G401 (cell line): ENCODE measurements around the gene RAP2B. TPM values are rescaled to one million over a fixed set of nuclear protein-coding genes. Genes with fewer than 3 reads are reported as not detected.

Experiments
- DNase-seq: peaks from one replicate; pipeline ENCODE4 v3.0.0-alpha.2; 2015; ENCODE audit warnings: low spot score
- in situ Hi-C: cut with HindIII; loops from 2 replicates; pipeline ENCODE4 v1.10.0; 2016; ENCODE audit warnings: low sequenced_read_pairs, mixed read lengths
- total RNA-seq: library from RNA; depleted of rRNA; stranded (reverse); fragments of >200 nt; shearing (Covaris generic); gene quantifications from 2 replicates; pipeline ENCODE4 v1.2.3, GENCODE V29; 2014

The RAP2B gene
- total RNA-seq, 1 experiment from 2014 or later, result 5.6 TPM

DNA sequence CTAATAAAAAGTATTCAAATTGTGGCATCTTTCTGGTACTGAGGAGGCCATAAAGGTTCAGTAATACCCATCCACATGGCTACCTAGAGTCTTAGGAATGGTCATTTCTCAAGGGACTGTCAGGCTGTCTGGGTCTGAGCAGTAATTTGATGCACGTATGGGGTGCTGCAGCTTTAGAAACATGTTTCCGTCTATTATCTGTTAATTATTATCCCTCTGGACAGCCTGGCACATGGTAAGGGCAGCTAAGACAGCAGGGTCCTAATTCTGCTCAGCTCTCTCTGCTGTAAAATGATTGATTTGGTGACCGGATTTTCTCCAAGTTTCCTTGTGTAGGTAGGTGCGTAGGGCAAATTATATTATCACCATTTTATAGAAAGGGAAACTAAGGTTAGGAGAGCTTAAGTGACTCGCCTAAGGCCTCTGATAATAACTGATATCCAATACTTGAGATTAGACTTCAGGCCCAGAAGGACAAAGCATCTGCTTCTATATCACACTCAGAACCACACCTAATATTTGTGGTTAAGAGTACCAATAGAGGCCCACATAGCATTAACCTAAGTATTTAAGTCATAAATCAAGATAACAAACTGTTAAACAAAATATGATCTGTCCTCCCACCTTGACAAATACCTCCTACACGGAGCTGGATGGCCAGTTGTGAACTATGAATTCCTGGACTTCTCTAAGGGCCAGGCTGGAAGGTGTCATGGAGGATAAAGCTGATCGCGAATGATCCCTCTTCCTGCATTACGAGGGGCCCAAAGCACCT lies 2.9 kb upstream of the RAP2B start:
- in situ Hi-C loops, result no loop called here
- no peak for DNase-seq

DNA sequence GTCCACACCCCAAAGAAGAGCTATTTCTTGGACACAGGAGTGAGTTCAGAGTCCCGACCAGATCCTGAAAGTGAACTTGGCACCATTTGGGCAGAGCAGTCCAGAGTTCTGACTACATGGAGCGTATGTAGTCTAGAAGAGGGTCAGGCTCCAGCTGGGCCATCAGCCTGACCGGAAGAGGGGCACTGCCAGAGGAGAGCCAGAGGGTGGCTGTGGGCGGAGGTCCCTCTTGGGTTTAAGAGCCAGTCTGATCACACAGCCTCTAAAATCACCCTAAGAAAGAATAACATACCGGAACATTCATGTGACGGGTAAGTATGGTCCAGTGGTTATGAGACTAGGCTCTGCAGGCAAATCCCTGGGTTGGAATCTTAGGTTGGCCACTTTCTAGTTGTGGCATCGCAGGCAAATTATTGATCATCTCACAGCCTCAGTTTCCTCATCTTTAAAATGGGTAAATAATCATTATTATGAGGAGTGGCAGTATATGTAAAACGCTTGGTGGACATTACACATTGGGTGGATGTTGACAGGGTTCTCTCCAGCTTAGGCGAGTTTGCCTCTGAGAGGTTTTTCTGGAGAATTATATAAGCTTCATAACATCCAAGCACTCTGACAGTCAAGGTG lies 2.1 kb upstream of the RAP2B start:
- no peak for DNase-seq
- in situ Hi-C loops, result no loop called here

DNA sequence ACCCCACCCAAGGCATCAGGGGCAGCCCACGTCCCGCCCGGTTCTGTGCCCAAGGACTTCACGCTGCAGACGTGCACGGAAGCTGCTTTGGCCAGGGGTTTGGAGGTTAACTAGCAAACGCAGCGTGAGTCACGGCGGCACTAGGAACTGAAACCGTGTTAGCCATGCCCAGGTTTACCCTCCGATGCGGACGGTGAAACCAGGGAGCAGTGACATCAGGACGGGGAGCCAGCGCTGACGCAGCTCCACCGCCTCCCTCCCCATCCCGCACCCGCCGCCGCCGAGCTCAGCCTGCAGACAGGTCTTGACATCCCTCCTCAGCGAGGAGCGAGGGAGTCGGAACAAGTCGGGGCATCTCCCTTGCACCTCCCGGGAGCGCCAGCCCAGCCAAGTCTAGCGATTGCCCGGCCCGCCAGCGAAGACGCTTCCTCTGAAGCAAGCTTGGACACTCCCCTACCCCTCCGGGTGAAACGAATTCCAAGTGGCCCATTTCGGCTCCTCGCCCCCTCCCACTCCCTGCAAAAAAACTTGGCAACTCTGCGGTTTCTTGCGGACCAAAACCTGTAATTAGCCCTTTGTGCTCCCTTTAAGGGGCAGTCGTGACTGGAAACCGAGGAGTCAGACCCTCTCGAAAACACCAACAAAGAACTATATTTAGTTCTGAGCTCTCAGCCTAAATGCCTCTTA lies 1.4 kb upstream of the RAP2B start:
- peak; percentile 41 for DNase-seq
- in situ Hi-C loops, result no loop called here

DNA sequence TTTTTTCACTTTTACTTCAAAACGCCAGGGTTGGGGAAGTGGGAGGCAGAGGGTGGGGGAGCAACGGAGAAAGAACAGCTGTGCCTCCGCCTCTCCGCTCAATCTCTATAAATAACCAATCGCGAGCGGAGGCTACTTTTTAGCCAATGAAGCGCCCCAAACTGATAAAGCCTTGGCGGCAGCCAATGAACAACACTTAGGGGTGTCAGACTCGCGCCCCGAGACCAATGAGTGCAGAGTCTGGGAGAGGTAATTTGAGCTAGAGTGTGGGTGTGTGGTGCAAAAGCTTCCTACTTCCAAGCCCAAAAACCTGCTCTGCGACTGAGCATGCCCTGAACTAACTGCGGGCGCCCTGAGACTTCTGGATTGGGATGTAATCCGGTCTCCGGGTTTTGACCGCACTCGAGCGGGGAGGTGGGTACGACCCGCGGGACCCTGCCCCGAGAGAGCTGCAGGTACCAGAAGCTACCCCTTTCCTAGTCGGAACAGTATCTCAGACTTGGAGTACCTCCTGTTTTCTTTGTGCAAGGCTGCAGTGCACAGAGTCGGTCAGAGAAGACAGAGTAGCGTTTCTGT lies 800 bp upstream of the RAP2B start:
- peak; percentile 92 for DNase-seq
- in situ Hi-C loops, result no loop called here

DNA sequence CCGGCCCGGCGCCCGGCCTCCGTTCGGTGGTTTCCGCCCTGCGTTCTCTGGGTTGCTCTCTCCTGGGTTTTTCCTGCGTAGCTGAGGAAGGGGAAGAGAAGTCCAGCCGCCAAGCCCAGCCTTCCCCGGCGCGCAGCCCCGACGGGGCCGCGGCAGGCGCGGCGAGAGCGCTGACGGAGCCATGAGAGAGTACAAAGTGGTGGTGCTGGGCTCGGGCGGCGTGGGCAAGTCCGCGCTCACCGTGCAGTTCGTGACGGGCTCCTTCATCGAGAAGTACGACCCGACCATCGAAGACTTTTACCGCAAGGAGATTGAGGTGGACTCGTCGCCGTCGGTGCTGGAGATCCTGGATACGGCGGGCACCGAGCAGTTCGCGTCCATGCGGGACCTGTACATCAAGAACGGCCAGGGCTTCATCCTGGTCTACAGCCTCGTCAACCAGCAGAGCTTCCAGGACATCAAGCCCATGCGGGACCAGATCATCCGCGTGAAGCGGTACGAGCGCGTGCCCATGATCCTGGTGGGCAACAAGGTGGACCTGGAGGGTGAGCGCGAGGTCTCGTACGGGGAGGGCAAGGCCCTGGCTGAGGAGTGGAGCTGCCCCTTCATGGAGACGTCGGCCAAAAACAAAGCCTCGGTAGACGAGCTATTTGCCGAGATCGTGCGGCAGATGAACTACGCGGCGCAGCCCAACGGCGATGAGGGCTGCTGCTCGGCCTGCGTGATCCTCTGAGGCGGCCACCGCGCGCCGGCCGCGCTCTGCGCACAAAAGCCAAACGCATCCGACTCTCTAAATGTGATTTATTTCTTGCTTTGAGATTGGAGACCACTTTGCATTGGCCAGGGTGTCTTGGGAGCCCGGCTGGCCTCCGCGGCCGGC lies 727 bp downstream of the RAP2B start:
- in situ Hi-C loops, result no loop called here
- DNase-seq, result peak; percentile 36

DNA sequence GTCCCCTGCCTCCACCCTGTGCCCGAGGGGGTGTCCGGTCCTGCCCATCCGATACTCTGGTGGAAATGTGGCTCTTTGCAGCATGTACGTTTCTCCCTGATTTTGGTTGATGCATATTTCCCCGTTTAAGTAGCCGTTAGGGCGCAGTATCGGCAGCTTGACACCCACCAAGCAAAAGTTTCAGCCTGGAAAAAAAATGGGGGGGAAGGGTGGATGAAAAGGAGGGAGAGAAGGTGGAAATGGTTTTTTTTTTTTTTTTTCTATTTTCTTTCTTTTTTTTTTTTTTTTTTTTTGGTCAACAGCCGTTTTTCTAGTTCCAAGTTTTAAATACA lies 1.3 kb downstream of the RAP2B start:
- in situ Hi-C loops, result no loop called here
- peak; percentile 31 for DNase-seq

DNA sequence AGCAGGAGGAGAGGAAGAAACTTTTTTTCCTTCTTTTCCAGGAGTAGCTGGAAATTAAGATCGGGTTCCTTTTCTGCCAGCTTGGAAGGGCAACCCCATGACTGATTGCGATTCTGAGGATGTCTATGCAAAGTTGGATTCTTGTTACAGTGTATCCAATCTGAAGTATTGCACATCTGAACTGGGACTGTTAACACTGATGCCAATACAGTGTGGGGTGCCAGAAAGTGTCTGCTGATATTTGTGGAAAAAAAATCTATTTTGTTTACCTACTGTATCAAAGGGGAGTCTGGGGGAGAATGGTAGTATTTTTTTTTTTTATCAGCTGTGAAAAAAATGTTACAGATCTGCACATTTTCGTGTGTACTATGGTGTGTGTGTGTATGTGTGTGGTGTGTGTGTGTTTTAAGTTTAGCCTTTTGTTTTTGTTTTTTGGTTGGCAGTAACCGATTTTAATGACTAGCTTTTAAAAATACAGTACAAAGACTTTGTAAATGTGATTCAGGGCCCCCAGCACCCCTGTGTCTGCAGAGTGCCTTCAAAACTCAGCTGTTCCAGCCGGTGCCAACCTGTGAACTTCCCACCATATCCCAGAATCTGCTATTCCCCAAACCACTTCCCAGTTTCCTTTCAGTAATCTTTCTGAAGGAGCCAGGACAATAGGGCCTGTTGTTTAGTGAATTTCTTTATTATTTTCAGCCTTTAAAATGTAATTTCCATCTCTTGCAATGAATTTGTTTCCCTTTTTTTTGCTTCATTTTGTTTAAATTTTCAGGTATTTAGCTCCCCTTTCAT lies 1.9 kb downstream of the RAP2B start:
- DNase-seq, result no peak
- in situ Hi-C loops, result no loop called here

DNA sequence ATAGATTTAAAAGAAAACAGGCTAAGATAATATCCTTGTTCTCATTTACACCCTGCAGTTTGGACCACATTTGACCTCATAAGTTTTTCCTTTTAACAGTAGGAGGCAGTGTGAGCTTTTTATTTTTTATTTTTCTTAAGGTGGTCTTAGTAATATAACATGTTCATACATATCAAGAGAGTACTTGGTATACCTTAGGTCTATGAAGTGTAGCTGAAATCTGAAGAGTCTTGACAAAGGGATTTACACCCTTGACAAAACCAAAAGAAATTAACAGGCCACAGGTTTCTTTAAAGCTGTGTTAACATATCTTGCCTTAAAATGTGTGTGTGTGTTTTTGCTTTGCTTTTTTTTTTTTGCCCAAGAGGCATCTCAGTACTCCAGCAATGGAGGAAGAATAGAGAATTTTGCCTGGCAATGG lies 3.2 kb downstream of the RAP2B start:
- in situ Hi-C loops, result no loop called here
- no peak for DNase-seq

DNA sequence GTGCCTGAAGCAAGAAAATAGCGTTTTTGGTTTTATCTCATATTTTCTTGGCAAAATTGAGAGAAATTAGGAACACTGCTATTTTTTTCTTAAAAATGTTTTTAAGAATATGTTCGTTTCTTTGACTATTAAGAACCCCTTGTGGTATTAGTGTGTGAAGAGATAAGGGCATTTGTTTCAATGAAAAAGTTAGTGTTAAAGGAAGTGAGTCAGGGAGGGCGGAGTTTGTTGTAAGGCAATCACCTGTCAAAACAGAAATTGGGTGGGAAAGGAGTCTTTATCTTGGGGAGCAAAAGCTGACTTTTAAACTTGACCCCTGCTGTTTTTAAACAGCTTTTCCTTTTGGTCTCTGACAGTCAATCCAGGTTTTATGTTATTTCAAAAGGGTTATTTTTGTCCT lies 4.2 kb downstream of the RAP2B start:
- no peak for DNase-seq
- in situ Hi-C loops, result no loop called here

DNA sequence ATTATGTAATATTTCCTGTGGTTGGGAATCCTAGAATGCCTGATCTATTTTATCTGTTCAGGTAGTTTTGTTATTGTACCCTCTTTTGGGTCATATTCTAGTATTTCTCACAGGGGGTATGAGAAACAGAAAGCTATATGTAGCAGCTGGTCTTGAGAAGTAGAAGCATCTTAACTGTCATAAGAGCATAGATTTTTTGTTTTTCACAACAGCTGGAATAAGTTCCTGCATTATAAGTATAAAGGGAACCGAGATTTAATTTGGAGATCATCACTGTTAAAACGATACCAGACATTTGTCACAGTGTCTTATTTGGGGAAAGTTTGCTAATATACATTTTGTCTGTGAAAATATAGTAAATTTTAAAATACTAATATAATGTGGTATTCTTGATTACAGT lies 4.8 kb downstream of the RAP2B start:
- no peak for DNase-seq
- in situ Hi-C loops, result no loop called here

DNA sequence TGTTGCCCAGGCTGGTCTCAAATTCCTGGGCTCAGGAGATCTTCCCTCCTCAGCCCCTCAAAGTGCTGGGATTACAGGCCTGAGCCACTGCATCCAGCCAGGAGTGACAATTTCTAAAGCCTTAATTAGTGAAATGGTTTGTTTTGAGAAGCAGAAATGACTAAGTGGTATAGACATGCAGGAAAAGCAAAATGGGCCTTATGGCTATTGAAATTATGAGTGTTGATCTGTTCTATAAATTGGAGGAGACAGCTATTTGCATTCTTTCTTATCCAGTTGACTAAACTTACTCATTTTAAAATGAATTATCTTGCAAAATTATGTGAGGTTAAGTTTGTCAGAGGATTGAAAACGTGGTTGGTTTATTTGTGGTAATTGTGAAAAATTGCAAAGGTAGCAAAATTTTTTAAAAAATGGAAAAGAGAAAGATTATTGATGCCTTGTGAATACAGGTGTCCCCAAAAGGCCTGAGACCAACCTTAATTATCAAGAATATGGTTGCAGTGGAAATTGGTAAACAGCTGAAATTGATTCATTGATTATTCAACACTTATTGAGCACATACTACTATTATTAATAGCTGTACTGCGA lies 7.9 kb downstream of the RAP2B start:
- no peak for DNase-seq
- in situ Hi-C loops, result no loop called here

DNA sequence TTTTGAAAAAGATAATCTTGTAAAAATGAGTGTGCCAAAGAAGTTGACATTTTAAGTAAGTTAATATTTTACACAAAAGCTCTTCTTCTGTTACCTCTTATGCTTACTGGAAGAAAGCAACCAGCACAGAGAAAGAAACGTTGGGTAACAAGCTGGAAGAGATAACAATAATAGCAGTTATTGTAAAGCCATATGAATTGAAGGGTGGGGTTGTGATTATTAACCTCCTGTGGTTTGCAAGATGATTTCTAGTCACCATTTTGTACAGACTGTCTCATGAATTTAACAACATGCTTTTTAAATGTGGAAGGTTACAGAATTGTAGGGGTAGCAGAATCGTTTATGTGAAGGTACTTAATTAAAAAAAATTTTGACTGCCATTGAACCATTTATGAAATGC lies 9.2 kb downstream of the RAP2B start:
- in situ Hi-C loops, result no loop called here
- no peak for DNase-seq

DNA sequence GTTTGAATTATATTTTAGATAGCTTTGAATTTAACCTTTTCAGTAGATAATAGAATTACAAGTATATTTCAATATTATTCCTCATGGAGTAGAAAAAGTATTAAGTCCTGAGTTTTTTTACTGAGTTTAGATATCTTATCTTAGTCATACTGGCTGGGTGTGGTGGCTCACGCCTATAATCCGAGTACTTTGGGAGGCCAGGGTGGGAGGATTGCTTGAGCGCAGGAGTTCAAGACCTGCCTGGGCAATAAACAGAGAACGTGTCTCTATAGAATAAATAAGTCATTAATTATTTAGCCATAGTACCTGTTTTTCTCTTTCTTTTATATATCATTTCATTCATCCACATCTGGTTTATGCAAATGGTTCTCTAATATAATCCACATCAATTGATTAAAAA lies 9.9 kb downstream of the RAP2B start:
- DNase-seq, result no peak
- in situ Hi-C loops, result no loop called here

DNA sequence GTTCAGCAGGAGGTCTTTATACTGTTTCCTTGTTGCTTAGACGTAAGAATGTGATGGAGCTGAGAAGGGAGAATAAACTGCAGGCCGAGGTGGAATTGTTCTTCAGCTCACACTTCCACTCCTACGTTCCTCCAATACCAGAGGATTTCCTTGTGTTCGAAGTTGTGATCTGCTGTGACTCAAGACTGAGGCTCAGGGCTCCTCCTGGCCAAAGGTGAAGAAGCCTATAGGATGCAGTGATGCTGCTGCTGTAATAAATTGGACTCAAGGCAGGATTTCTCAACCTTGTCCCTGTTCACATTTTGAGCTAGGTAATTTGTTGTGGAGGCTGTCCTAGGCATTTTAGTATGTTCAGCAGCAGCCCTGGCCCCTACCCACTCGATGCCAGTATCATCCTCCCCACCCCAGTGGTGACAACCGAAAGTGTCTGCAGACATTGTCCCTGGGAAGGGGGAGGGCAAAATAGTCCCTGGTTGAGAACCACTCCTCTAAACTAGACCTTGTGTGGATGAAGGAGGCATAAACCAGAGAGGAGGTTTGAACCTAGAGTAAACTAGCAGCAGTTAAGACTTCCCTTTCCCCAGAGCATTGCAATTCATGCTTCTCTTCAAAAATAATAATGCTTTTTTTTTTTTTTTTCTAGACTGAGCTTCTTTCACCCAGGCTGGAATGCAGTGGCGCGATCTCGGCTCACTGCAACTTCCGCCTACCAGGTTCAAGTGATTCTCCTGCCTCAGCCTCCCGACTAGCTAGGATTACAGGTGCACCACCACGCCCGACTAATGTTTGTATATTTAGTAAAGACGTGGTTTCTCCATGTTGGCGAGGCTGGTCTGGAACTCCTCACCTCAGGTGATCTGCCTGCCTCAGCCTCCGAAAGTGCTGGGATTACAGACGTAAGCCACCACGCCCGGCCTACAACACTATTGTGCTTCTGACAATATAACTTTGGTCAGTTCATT lies 11.1 kb downstream of the RAP2B start:
- in situ Hi-C loops, result no loop called here
- no peak for DNase-seq

DNA sequence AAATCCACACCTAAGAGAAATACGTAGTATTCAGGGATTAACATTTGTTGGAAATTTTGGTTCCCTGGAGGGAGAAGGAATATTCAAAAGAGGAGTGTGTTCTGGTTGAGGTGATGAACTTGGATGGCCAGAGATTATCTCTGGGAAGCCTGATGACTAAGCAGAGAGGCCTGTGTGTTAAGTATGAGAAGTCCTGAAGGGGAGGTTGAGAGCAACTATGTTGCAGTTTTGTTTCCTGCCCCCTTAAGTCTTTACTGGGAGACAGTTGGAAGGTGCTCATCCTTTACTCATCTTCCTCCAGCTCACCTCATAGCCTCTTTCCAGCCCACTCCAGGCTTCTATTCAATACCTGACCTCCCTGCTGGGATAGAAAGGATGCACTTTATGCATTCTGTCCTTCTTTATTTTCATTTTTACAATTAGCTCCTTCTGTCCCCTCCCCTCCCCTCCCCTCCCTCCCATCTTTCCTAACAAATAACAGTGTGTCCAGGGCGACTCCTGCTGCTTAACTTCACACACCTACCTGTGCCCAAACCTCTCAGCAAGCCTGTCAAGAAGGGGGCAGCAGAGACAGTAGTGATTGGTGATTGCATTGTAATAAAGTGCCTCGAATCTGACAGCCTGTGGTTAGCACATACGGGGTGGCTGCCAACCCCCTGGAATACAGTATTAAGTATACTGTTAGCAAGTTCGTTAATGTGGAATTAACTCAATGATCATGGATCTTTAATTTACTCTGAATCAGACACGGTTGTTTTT lies 11.9 kb downstream of the RAP2B start:
- DNase-seq, result no peak
- in situ Hi-C loops, result no loop called here

DNA sequence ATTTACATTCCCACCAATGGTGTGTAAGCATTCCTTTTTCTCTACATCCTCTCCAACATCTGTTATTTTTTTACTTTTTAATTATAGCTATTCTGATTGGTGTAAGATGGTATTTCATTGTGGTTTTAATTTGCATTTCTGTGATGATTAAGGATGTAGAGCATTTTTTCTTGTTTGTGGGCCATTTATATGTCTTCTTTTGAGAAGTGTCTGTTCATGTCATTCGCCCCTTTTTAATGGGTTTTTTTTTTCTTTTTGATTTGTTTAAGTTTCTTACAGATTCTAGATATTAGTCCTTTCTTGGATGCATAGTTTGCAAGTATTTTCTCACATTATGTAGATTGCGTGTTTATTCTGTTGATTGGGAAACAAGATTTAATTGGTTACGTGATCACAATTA lies 14.2 kb downstream of the RAP2B start:
- in situ Hi-C loops, result no loop called here
- no peak for DNase-seq
